HEK293T (cell line): ENCODE results near the gene FLII.
A peak's percentile ranks its signal among the peaks of the same experiment; 100 is the strongest.

ENCODE experiments used
- CTCF ChIA-PET: fragments of 350-600 bp; formaldehyde crosslinking; extraction: SDS; loops from one replicate; lab custom pipeline; 2021; ENCODE audit warnings: antibody characterized with exemption, inconsistent platforms; lab: Yijun Ruan, JAX
- POLR2A ChIA-PET: fragments of 350-600 bp; formaldehyde crosslinking; extraction: SDS; loops from one replicate; lab custom pipeline; 2020; ENCODE audit warnings: antibody characterized with exemption, inconsistent platforms; lab: Yijun Ruan, JAX
- DNase-seq: peaks from one replicate; pipeline ENCODE4 v3.0.0; 2012; ENCODE audit warnings: mixed read lengths; ENCODE audit errors: extremely low spot score
- ARNT ChIP-seq: fragments of 450-650 bp; IDR thresholded peaks from 2 replicates; pipeline ENCODE4 v1.6.1; 2017; ENCODE audit warnings: mild to moderate bottlenecking
- BHLHE40 ChIP-seq: fragments of 450-650 bp; IDR thresholded peaks from 2 replicates; pipeline ENCODE4 v1.6.1; 2016; ENCODE audit warnings: mild to moderate bottlenecking, moderate library complexity, borderline replicate concordance
- CTBP1 ChIP-seq: fragments of 450-650 bp; IDR thresholded peaks from 2 replicates; pipeline ENCODE4 v1.6.1; 2016; ENCODE audit warnings: borderline replicate concordance
- ELF4 ChIP-seq: fragments of 450-650 bp; IDR thresholded peaks from 2 replicates; pipeline ENCODE4 v1.6.1; 2017; ENCODE audit warnings: antibody characterized with exemption
- FOXA1 ChIP-seq: fragments of 450-650 bp; IDR thresholded peaks from 2 replicates; pipeline ENCODE4 v1.6.1; 2016; ENCODE audit warnings: mild to moderate bottlenecking
- FOXK2 ChIP-seq: fragments of 450-650 bp; IDR thresholded peaks from 2 replicates; pipeline ENCODE4 v1.6.1; 2016; ENCODE audit warnings: mild to moderate bottlenecking
- FOXM1 ChIP-seq: fragments of 450-650 bp; IDR thresholded peaks from 2 replicates; pipeline ENCODE4 v1.6.1; 2017; ENCODE audit warnings: mild to moderate bottlenecking, borderline replicate concordance
- HDGF ChIP-seq: fragments of 450-650 bp; IDR thresholded peaks from 2 replicates; pipeline ENCODE4 v1.6.1; 2017; ENCODE audit warnings: antibody characterized with exemption, borderline replicate concordance
- L3MBTL2 ChIP-seq: fragments of 450-650 bp; conservative IDR thresholded peaks from 2 replicates; pipeline ENCODE4 v1.6.1; 2016; ENCODE audit warnings: mild to moderate bottlenecking
- LEF1 ChIP-seq: fragments of 450-650 bp; IDR thresholded peaks from 2 replicates; pipeline ENCODE4 v1.6.1; 2017; ENCODE audit warnings: mild to moderate bottlenecking, borderline replicate concordance
- NFRKB ChIP-seq: fragments of 450-650 bp; IDR thresholded peaks from 2 replicates; pipeline ENCODE4 v1.6.1; 2016; ENCODE audit warnings: mild to moderate bottlenecking, moderate library complexity
- PKNOX1 ChIP-seq: fragments of 450-650 bp; IDR thresholded peaks from 2 replicates; pipeline ENCODE4 v1.6.1; 2016
- SP1 ChIP-seq: fragments of 450-650 bp; IDR thresholded peaks from 2 replicates; pipeline ENCODE4 v1.6.1; 2017
- SUZ12 ChIP-seq: fragments of 450-650 bp; IDR thresholded peaks from 2 replicates; pipeline ENCODE4 v1.6.1; 2016; ENCODE audit warnings: mild to moderate bottlenecking
- TARDBP ChIP-seq: fragments of 450-650 bp; IDR thresholded peaks from 2 replicates; pipeline ENCODE4 v1.6.1; 2016
- ZNF384 ChIP-seq: fragments of 450-650 bp; IDR thresholded peaks from 2 replicates; pipeline ENCODE4 v1.6.1; 2016

The FLII gene

GRCh38 chr17:18248300-18248731 lies 10.2 kb downstream of the FLII start:
- ChIA-PET CTCF (interaction anchor here (0.5 to 1.0 kb wide), 2 partner anchors 60 to 64 kb away, joined by 3 to 5 read pairs; no protein-coding TSS in a partner anchor), POLR2A (no interaction called here)
- no peak for TF ChIP-seq FOXM1
- no peak for TF ChIP-seq FOXK2
- TF ChIP-seq TARDBP, result no peak
- TF ChIP-seq LEF1, result no peak
- TF ChIP-seq SP1, result no peak
- TF ChIP-seq NFRKB, result no peak
- no peak for TF ChIP-seq L3MBTL2
- TF ChIP-seq FOXA1, result no peak
- no peak for TF ChIP-seq ELF4
- TF ChIP-seq BHLHE40, result no peak
- DNase-seq, result peak; percentile 86

- TF ChIP-seq ZNF384, result no peak
- no peak for TF ChIP-seq ELF4
- no peak for TF ChIP-seq FOXM1
- no peak for TF ChIP-seq PKNOX1
- no peak for TF ChIP-seq FOXK2
- TF ChIP-seq L3MBTL2, result no peak
- no peak for TF ChIP-seq LEF1
- no peak for TF ChIP-seq SP1
- TF ChIP-seq CTBP1, result no peak
- TF ChIP-seq ARNT, result no peak
- TF ChIP-seq BHLHE40, result no peak
- ChIA-PET CTCF (no interaction called here), POLR2A (no interaction called here)
- no peak for DNase-seq
Measured at GRCh38 chr17:18247613-18248001, 10.9 kb downstream of the FLII start.

- 0 out of 2 replicates have a peak, but pooled peaks have one; percentile 53 for TF ChIP-seq HDGF
- TF ChIP-seq NFRKB, result no peak
- no peak for TF ChIP-seq ARNT
- no peak for TF ChIP-seq TARDBP
- TF ChIP-seq FOXA1, result no peak
- no peak for TF ChIP-seq ZNF384
- ChIA-PET CTCF (no interaction called here), POLR2A (no interaction called here)
- DNase-seq, result peak; percentile 66
Measured at GRCh38 chr17:18246880-18247612, 11.5 kb downstream of the FLII start.

GRCh38 chr17:18246109-18246725 lies 12.3 kb downstream of the FLII start:
- CTCF ChIA-PET, result no interaction called here
- no peak for DNase-seq
- POLR2A ChIA-PET, result no interaction called here
- TF ChIP-seq BHLHE40, result no peak
- TF ChIP-seq FOXK2, result no peak
- TF ChIP-seq L3MBTL2, result no peak
- no peak for TF ChIP-seq SUZ12
- no peak for TF ChIP-seq ELF4
- TF ChIP-seq ARNT, result no peak
- no peak for TF ChIP-seq TARDBP
- no peak for TF ChIP-seq HDGF
- TF ChIP-seq LEF1, result no peak
- TF ChIP-seq CTBP1, result no peak
- no peak for TF ChIP-seq FOXM1
- TF ChIP-seq SP1, result no peak
- no peak for TF ChIP-seq PKNOX1
- TF ChIP-seq ZNF384, result no peak
- TF ChIP-seq NFRKB, result no peak

- DNase-seq, result no peak
- TF ChIP-seq FOXA1 (no peak), SP1 (no peak), FOXK2 (no peak), TARDBP (no peak), HDGF (no peak), PKNOX1 (no peak), SUZ12 (no peak)
- ChIA-PET CTCF (no interaction called here), POLR2A (no interaction called here)
Measured at GRCh38 chr17:18245038-18245776, 13.3 kb downstream of the FLII start.
